ENCODE measurements around the gene TXNRD3.

DNA sequence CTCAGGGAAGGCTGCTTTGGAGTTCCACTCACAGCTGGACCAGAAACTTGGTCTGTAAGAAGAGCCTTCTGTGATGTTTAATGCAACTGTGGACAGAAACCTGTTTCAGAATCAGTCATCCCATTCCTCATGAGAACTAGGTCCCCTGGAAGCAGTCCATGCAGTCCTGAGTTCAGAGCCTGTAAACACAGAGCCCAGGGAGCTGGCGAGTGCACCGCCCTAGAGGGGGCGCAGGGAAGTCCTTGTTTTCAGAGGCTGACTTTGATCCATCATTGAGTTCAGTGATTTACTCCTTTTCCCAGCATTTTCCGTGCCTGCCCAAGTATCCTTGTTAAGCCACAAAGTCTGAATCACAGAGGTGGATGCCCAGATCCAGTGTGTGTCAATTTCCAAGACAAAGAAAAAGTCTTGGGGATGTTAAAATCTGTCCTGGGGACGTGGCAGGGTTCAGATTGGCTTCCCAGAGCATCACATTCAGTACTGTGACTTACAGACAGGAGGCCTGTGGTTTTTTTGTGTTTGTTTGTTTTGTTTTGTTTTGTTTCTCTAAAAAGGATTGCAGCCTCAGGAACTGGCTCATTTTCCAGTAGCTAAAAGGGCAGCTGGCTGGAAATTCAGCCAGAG, 9.8 kb upstream of the TXNRD3 start:
- TF ChIP-seq CTCF (optimal IDR thresholded peaks at IDR 0.05 in 1 of 3, IDR thresholded peaks at IDR 0.05 in 1 of 3, conservative IDR thresholded peaks at IDR 0.05 in 1 of 3; ENCODE audit: extremely low read depth in 1 of 3, insufficient read depth in 2 of 3, low read length in 3 of 3) (no peak), EZH2 (IDR thresholded peaks at IDR 0.05; ENCODE audit: low read length) (no peak)

Data from keratinocyte (primary cell).